MM.1S (cell line): ENCODE data around the gene SLC44A1.

Experiments used
- DNase-seq: peaks from one replicate; pipeline ENCODE4 v3.0.0-alpha.2; 2015
- H2AFZ ChIP-seq: fragments of 300-600 bp; sonication (generic); 2 replicates; pipeline ENCODE4 v1.6.0; 2016; ENCODE audit warnings: antibody characterized with exemption, low read length
- H3F3A ChIP-seq: fragments of 300-600 bp; sonication (generic); 2 replicates; pipeline ENCODE4 v1.6.1; 2016; ENCODE audit warnings: mild to moderate bottlenecking, antibody characterized with exemption, low read length, moderate library complexity, mixed read lengths; ENCODE audit not compliant: insufficient read depth
- H3K27ac ChIP-seq: fragments of 300-600 bp; sonication (generic); 2 replicates; pipeline ENCODE4 v1.5.1; 2016; ENCODE audit warnings: mild to moderate bottlenecking, low read length
- H3K27me3 ChIP-seq: fragments of 300-600 bp; sonication (generic); replicated peaks from 2 replicates; pipeline ENCODE4 v1.6.0; 2016; ENCODE audit warnings: low read length; ENCODE audit not compliant: insufficient read depth
- H3K36me3 ChIP-seq: fragments of 300-600 bp; sonication (generic); replicated peaks from 2 replicates; pipeline ENCODE4 v1.6.1; 2016; ENCODE audit warnings: mild to moderate bottlenecking, low read length, mixed read lengths; ENCODE audit not compliant: insufficient read depth
- H3K4me1 ChIP-seq: fragments of 300-600 bp; sonication (generic); 2 replicates; pipeline ENCODE4 v1.6.1; 2016; ENCODE audit warnings: low read length, mixed read lengths
- H3K4me2 ChIP-seq: fragments of 300-600 bp; sonication (generic); 2 replicates; pipeline ENCODE4 v1.6.0; 2016; ENCODE audit warnings: low read depth, low read length
- H3K4me3 ChIP-seq: fragments of 300-600 bp; sonication (generic); 2 replicates; pipeline ENCODE4 v1.5.1; 2016; ENCODE audit warnings: low read length, mixed read lengths
- H3K79me2 ChIP-seq: fragments of 300-600 bp; sonication (generic); 2 replicates; pipeline ENCODE4 v1.6.1; 2016; ENCODE audit warnings: mixed run types, low read length, mixed read lengths
- H3K9ac ChIP-seq: fragments of 300-600 bp; sonication (generic); 2 replicates; pipeline ENCODE4 v1.6.1; 2016; ENCODE audit warnings: low read length, mixed read lengths
- H3K9me2 ChIP-seq: fragments of 300-600 bp; sonication (generic); replicated peaks from 2 replicates; pipeline ENCODE4 v1.6.1; 2016; ENCODE audit warnings: mild to moderate bottlenecking, low read length, mixed read lengths; ENCODE audit not compliant: insufficient read depth
- H3K9me3 ChIP-seq: fragments of 300-600 bp; sonication (generic); replicated peaks from 2 replicates; pipeline ENCODE4 v1.6.1; 2016; ENCODE audit warnings: mild to moderate bottlenecking, low read length, mixed read lengths; ENCODE audit not compliant: insufficient read depth
- H4K20me1 ChIP-seq: fragments of 300-600 bp; sonication (generic); 2 replicates; pipeline ENCODE4 v1.6.1; 2016; ENCODE audit warnings: mild to moderate bottlenecking, low read length, moderate library complexity, mixed read lengths; ENCODE audit not compliant: insufficient read depth
- CTCF ChIP-seq: fragments of 300-600 bp; sonication (generic); IDR thresholded peaks from 2 replicates; pipeline ENCODE4 v1.5.1; 2016; ENCODE audit warnings: antibody characterized with exemption, low read length, mixed read lengths
- EZH2 ChIP-seq: fragments of 300-600 bp; sonication (generic); optimal IDR thresholded peaks from 2 replicates; pipeline ENCODE3; 2017; ENCODE audit warnings: low read depth, mild to moderate bottlenecking, antibody characterized with exemption, low read length, mixed read lengths
- EZH2phosphoT487 ChIP-seq: fragments of 300-600 bp; sonication (generic); IDR thresholded peaks from 2 replicates; pipeline ENCODE4 v1.6.1; 2018; ENCODE audit warnings: antibody characterized with exemption, low read length

Gene SLC44A1

GRCh38 chr9:105431424-105432246, 187.2 kb downstream of the SLC44A1 start:
- TF ChIP-seq EZH2phosphoT487 (no peak), CTCF (no peak), EZH2 (no peak)
- Histone ChIP-seq H3K9me2 (no peaks in the 10 kb centered on the region), H3K36me3 (no peaks in the 10 kb centered on the region), H4K20me1 (no peaks in the 10 kb centered on the region), H3K4me2 (no peak overlapping the region), H2AFZ (no peak overlapping the region), H3K79me2 (no peaks in the 10 kb centered on the region), H3K27me3 (no peaks in the 10 kb centered on the region), H3K27ac (no peak overlapping the region), H3K9me3 (no peaks in the 10 kb centered on the region), H3K4me1 (no peaks in the 10 kb centered on the region), H3K9ac (no peak overlapping the region), H3F3A (no peaks in the 10 kb centered on the region), H3K4me3 (no peak overlapping the region)
- DNase-seq, result no peak

- Histone ChIP-seq H3K4me2 (no peak overlapping the region), H3K27me3 (no peaks in the 10 kb centered on the region), H3K9me3 (no peaks in the 10 kb centered on the region), H3K4me1 (no peaks in the 10 kb centered on the region), H3F3A (no peaks in the 10 kb centered on the region), H3K36me3 (no peaks in the 10 kb centered on the region), H4K20me1 (no peaks in the 10 kb centered on the region), H3K9ac (no peak overlapping the region), H3K79me2 (no peaks in the 10 kb centered on the region), H3K9me2 (no peaks in the 10 kb centered on the region), H2AFZ (no peak overlapping the region), H3K27ac (no peak overlapping the region), H3K4me3 (no peak overlapping the region)
- TF ChIP-seq EZH2 (no peak), CTCF (no peak), EZH2phosphoT487 (no peak)
- no peak for DNase-seq
Measured at GRCh38 chr9:105432247-105432842, 187.9 kb downstream of the SLC44A1 start.

GRCh38 chr9:105435453-105435852, 191.0 kb downstream of the SLC44A1 start:
- Histone ChIP-seq H3K27me3 (no peaks in the 10 kb centered on the region), H2AFZ (no peak overlapping the region), H3K4me3 (no peak overlapping the region), H3F3A (no peaks in the 10 kb centered on the region), H4K20me1 (no peaks in the 10 kb centered on the region), H3K4me1 (no peaks in the 10 kb centered on the region), H3K27ac (no peak overlapping the region), H3K9me2 (no peaks in the 10 kb centered on the region), H3K36me3 (no peaks in the 10 kb centered on the region), H3K9ac (no peak overlapping the region), H3K79me2 (no peaks in the 10 kb centered on the region), H3K9me3 (no peaks in the 10 kb centered on the region), H3K4me2 (no peak overlapping the region)
- DNase-seq, result no peak
- TF ChIP-seq EZH2phosphoT487, result no peak
- TF ChIP-seq CTCF, result no peak
- no peak for TF ChIP-seq EZH2
